NCI-H82 treated with DMSO at 0.1 percent for 48 hours (cell line): ENCODE measurements around the gene PMS2.
"Not testable (repeated sequence)": the region's sequence is repeated elsewhere in the genome, so short reads cannot be mapped to it uniquely, and the experiment has no call there.

Experiments used
- DNase-seq: peaks from one replicate; lab custom pipeline; 2025; ENCODE audit not compliant: unreplicated experiment; lab: John Stamatoyannopoulos, UW

PMS2 gene, protein sequence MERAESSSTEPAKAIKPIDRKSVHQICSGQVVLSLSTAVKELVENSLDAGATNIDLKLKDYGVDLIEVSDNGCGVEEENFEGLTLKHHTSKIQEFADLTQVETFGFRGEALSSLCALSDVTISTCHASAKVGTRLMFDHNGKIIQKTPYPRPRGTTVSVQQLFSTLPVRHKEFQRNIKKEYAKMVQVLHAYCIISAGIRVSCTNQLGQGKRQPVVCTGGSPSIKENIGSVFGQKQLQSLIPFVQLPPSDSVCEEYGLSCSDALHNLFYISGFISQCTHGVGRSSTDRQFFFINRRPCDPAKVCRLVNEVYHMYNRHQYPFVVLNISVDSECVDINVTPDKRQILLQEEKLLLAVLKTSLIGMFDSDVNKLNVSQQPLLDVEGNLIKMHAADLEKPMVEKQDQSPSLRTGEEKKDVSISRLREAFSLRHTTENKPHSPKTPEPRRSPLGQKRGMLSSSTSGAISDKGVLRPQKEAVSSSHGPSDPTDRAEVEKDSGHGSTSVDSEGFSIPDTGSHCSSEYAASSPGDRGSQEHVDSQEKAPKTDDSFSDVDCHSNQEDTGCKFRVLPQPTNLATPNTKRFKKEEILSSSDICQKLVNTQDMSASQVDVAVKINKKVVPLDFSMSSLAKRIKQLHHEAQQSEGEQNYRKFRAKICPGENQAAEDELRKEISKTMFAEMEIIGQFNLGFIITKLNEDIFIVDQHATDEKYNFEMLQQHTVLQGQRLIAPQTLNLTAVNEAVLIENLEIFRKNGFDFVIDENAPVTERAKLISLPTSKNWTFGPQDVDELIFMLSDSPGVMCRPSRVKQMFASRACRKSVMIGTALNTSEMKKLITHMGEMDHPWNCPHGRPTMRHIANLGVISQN

GRCh38 chr7:6008668-6009611 lies at the start of gene PMS2, which contains the start of gene AIMP2:
PMS2 (minus strand) TSS chr7:6009049; CDS start chr7:6009019, 30 bp downstream.
AIMP2 (plus strand) TSS chr7:6009272; CDS start chr7:6009364, 92 bp downstream.
- peak; percentile 99 for DNase-seq

- no peak for DNase-seq
Observed at GRCh38 chr7:6057316-6058129, 48.7 kb upstream of the PMS2 start.

- DNase-seq: no peak
Observed at GRCh38 chr7:6056616-6057015, 47.8 kb upstream of the PMS2 start.

DNA sequence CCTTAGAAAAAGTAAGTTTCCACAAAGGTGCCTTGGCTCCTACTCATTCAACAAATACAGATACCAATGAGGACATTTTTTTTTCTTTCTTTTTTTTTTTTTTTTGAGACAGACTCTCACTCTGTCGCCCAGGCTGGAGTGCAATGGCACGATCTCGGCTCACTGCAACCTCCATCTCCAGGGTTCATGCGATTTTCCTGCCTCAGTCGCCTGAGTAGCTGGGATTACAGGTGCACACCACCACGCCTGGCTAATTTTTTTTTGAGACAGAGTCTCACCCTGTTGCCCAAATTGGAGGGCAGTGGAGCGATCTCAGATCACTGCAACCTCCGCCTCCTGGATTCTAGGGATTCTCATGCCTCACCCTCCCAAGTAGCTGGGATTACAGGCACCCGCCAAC lies 42.3 kb upstream of the PMS2 start:
- not testable (repeated sequence) for DNase-seq

GRCh38 chr7:6049780-6050179 lies 40.9 kb upstream of the PMS2 start:
- no peak for DNase-seq

GRCh38 chr7:6035686-6036085 lies 26.8 kb upstream of the PMS2 start:
- no peak for DNase-seq

GRCh38 chr7:6035165-6035564 lies 26.3 kb upstream of the PMS2 start:
- no peak for DNase-seq

GRCh38 chr7:6032641-6033040 lies 23.8 kb upstream of the PMS2 start:
- DNase-seq: no peak

DNA sequence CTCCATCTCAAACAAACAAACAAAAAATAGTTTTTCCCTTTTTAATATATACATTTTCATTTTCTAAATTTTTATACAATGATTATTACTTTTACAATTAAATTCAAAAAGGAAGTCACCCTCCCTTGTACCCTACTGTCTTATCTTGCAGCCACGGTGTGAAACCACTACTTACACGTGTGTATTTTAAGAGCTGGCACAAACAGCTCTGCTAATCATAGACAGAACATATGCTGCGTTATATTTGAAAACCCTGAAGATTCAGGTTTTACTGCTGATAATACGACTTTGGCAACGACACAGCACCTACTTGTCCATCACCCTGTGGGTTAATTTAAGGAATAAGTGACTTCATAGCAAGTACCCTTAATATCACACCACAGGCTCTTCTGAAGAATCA lies 23.3 kb upstream of the PMS2 start:
- no peak for DNase-seq

DNA sequence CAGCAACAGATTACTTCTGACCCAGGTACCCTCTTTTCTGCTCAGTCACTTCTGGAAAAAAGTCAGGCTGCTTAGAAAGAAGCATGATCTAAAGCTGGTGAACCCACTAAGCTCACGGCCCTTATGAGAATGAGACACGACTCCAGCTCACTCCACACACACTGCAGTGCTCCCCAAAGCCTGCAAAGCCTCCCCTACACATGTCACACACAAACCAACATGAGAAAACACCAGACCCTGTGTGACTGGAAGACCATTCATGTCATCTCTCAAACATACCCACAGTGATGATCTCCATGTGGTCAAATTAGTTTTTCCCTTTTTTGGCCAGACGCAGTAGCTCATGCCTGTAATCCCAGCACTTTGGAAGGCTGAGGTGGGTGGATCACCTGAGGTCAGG lies 22.7 kb upstream of the PMS2 start:
- DNase-seq: no peak

DNA sequence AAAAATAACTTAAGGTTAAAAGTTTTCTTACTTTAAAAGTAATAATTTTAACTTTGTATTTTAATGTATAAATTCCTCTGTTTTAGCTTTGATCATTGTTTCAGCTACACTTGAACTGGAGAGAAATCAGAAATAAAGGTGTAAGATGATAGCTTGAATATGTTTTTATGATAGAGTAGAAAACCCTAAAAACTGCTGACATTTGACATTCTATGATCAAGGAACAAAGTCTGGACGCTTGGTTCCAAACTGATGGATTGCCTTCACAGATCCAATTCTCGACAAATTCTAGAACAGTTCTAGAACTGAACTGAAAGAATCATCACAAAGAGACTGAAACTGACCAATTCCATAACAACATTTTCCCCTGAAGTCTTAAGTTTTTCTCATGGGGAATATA lies 22.1 kb upstream of the PMS2 start, which contains the start of gene ANKRD61:
Gene ANKRD61, plus strand, starts transcription at position 389 of the 400 bp plus-strand sequence. Its CDS starts 0 bp downstream, at position 389.
- no peak for DNase-seq

DNA sequence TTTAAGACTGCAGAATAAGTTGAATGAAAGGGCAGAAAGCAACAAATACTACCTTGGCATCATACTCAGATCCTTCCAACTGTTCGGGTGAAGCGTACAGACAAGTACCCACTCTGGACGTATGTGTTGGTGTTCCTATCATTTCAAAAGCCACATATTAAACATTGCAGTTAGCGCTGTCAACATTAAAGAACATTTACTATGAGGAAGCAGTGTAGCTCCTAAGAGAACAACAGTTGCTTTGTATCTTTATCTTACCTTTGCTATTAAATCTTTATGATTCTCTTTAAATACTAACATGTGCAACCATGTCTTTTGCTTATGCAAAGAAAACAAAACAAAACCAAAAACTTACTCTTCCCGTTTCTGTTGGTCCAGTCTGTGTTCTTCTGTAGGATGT lies 19.7 kb upstream of the PMS2 start:
- no peak for DNase-seq

- DNase-seq: no peak
Observed at GRCh38 chr7:6027806-6028365, 19.0 kb upstream of the PMS2 start.

DNA sequence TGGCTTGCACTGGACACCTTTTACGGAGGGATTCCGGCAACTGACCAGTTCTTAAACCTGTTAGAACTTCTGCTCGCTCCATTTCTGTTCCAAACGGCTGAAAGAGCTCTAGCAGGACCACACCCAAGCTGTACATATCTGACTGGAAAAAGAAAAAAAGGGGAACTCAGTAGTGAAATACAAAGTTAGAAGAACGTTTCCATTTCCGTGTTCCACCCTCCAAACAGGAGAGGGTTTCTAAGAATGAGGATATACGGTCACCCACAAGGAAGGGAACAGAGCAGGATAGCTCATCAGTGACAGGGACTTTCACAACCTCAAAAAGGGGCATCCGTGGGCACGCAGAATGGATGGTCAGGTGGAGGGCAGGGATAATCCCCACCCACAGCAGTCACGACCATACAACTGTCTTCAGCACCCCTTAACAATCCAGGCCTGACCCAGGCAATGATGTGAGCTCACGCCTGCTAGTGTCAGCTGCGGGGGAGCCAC lies 18.0 kb upstream of the PMS2 start:
- no peak for DNase-seq

- DNase-seq: no peak
Observed at GRCh38 chr7:6026011-6026819, 17.4 kb upstream of the PMS2 start.

DNA sequence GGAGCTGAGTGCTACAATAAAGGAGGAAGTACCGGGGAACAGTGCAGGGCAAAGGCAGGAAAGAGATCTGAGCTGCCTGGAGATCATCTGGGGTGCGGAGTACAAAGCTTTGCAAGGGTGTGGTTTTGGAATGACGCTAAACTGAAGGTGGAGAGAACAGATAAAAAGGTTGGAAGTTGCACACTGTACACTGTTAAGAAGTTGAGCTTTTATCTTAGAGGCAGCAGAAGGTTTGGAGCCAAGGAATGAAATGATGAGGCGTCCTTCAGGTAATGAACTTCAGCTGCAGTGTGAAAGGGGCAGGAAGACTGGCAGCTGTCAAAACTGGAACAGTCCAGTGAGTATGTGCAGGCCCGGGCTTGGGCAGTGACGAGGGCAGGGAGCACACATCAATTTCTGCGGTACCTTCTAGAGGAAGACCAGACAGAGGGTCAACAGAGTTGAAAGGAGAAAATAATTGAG lies 15.2 kb upstream of the PMS2 start:
- DNase-seq: no peak

GRCh38 chr7:6022707-6023106 lies 13.9 kb upstream of the PMS2 start:
- no peak for DNase-seq
